Prostate gland (tissue), 2 donors: Measurements from ENCODE around the gene TNFRSF25.

Source experiments
- POLR2A ChIP-seq: fragments of 450-650 bp; IDR thresholded peaks from one replicate; pipeline ENCODE4 v1.6.1; 2016; ENCODE audit warnings: antibody characterized with exemption, mild to moderate bottlenecking
- POLR2AphosphoS5 ChIP-seq: sonication (generic); formaldehyde crosslinking; IDR thresholded peaks from one replicate; pipeline ENCODE4 v1.6.1; 2017; ENCODE audit warnings: antibody characterized with exemption
- TF ChIP-seq, protein P1 (sequence below), 4 experiments: fragments of 200-600 bp in 2 of 4; fragments of 450-650 bp in 2 of 4; sonication (generic) in 2 of 4; IDR thresholded peaks; 1 replicate in 3 of 4; 2 replicates in 1 of 4; pipeline ENCODE4 v1.5.1; 2016 to 2019; ENCODE audit warnings: antibody characterized with exemption in 4 of 4, mild to moderate bottlenecking in 2 of 4, moderate library complexity in 2 of 4

DNA sequence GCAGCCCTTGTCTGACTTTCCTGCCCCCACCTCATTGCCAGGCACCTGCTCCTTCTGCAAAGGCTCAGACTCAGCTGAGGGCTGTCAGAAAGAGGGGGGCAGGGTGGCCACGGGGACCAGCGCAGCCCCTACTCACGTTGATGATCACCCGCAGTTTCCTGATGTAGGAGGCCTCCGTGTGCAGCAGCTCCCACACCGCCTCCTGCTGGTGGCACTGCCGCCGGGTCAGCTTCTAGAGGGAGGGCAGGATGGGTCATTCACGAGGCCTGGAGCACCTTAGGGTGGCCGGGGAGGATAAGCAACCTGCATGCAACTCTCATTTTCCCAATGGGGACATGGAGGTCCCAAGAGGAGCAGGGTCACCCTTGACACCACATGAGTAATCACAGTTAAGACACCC, 6.4 kb upstream of the TNFRSF25 start:
- TF ChIP-seq POLR2A (no peak), POLR2AphosphoS5 (no peak)
- TF ChIP-seq, protein P1, sequence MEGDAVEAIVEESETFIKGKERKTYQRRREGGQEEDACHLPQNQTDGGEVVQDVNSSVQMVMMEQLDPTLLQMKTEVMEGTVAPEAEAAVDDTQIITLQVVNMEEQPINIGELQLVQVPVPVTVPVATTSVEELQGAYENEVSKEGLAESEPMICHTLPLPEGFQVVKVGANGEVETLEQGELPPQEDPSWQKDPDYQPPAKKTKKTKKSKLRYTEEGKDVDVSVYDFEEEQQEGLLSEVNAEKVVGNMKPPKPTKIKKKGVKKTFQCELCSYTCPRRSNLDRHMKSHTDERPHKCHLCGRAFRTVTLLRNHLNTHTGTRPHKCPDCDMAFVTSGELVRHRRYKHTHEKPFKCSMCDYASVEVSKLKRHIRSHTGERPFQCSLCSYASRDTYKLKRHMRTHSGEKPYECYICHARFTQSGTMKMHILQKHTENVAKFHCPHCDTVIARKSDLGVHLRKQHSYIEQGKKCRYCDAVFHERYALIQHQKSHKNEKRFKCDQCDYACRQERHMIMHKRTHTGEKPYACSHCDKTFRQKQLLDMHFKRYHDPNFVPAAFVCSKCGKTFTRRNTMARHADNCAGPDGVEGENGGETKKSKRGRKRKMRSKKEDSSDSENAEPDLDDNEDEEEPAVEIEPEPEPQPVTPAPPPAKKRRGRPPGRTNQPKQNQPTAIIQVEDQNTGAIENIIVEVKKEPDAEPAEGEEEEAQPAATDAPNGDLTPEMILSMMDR (IDR thresholded peaks at IDR 0.05) = no peak
